NOMO-1 treated with DMSO at 0.1 percent for 48 hours (cell line): ENCODE measurements around the gene ELAVL3.
"Not testable (repeated sequence)": the region's sequence is repeated elsewhere in the genome, so short reads cannot be mapped to it uniquely, and the experiment has no call there.

Experiments
- DNase-seq: peaks from one replicate; lab custom pipeline; 2025; ENCODE audit not compliant: unreplicated experiment; lab: John Stamatoyannopoulos, UW

ELAVL3 gene

DNA sequence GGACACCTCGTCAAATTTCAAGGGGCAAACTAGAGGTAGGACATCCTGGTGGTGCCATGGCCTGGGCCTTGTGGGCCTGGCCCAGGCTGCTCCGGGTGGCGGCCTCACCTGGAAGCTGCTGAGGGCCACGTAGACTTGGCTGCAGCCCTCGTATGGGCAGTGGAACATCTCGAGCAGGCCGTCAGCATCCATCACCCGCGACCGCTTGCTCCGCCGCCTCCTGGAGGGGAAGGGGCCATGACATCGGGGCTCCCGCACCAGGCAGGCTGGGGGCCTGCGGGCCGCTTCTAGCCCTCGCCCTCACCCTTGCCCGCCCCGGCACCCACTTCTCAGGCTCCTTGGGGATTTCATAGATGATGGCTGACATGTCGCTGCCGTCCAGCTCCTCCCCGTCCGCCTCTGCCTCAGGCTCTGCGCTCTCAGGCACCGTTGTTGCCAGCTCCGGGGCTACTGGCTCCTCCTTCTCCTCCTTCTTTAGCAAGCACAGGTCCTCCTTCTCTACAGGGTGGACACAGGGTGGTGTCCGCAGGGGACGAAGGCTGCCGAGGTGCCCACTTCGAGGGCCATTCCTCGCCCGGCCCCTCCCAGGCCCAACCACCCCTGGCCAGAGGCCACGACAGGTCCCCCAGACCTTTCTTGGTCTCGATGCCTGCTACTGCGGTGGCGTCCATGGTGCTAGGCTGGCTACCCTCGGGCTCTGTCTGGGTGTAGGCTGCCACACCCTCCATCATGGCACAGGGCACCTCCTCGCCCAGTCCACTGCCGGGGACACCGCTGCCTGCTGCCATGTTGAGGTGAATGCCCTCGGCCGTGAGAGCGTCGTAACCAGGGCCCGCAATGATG lies 6.0 kb upstream of the ELAVL3 start:
- no peak for DNase-seq

DNA sequence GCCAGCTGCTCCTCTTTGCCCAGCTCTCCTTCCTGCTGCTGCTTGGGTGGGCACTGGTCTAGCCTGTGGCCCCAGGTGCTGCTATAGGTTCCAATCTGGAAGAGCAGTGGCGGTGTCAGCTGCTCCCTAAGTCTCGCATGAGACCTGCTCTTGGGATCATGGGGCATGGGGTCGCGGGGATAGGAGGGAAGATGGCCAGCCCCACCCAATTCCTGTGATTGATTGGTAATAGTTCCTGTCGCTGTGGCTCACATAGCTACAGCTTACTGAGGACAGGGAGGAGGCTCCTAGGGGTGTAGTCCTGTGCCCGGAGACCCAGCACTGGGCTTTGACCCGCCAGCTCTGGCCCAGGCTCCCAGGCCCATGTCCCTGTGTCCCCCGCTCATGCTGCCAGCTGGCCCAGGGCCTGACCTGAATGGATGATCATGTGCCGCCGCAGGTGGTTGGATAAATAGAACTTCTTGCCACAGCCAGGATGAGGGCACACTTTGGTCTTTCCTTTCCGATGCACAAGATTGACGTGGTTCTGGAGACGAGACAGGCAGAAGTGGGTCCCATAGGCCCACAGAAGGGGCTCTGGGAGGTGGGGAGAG lies 4.5 kb upstream of the ELAVL3 start:
- DNase-seq: no peak

DNA sequence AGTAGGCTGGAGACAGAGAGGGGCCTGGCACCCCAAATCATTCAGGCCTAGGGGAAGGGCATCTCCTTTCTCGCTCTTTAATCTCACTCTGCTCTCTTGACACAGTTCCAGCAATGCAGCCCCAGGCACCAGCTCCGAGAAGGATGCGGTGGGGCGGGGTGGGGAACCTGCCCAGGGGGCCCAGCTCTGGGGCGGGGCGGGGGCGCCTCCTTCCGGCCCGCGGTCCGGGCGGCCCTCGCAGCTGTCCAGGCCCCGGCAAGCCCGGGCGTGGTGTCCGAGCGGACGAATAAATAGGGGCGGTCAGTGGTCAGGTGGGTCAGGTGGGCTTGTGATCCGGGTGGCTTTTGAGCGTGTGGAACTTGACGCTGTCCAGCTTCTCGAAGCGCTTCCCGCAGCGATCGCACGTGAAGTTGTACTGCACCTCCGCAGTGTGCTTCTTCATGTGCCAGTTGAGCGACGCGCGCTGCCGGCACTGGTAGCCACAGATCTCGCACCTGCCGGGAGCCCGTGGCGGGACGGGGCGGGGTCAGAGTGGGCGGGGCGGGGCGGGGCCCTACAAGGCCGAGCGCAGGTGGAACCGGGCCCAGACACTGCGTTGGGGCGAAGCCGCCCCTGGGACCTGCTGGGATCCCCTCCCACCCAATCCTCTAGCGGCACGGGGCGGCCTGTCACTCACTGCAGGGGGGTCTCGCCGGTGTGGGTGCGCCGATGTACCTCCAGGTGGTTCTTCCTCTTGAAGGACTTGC lies 2.7 kb upstream of the ELAVL3 start:
- DNase-seq: no peak

GRCh38 chr19:11482384-11483050 lies 1.7 kb upstream of the ELAVL3 start:
- peak; percentile 91 for DNase-seq

DNA sequence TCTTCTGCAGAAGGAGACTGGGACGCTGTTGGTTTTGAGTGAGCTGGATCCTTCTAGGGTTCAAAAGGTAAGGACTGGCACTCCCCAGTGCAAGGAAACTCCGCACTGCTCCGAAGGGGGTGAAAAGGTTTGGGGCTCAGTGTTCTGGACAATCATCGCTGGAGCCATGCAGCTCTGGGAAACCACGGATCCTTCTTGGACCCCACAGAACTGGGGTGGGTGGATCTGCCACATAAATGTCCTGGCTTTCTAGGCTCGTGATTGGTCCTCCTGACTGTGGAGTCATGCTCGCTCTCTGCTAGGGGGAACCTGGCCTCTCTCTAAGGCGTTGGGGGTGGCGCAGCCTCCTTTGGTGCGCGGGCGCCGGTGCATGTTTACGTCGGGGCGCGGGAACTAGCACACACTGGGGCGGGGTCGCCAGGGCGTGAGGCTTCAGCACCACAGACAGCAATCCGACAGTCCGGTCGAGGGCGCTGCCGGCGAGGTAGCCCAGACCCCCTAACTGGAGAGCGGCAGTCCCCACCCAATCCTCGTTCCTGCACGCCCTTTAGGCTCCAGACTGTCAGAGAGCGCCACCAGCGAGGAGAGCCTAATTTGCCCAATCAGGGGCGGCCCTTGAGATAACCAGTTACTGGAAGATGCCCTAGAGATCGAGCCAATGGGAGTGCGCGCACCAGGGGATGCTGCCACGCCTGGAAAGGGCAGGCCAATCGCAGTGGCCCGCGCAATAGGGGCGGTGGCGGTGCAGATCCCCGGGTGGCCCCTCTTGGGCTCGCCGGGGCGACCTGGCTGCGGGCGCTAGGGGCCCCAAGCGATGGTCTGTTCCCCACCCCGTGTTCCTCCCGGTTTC lies 913 bp upstream of the ELAVL3 start:
- DNase-seq: peak; percentile 93

DNA sequence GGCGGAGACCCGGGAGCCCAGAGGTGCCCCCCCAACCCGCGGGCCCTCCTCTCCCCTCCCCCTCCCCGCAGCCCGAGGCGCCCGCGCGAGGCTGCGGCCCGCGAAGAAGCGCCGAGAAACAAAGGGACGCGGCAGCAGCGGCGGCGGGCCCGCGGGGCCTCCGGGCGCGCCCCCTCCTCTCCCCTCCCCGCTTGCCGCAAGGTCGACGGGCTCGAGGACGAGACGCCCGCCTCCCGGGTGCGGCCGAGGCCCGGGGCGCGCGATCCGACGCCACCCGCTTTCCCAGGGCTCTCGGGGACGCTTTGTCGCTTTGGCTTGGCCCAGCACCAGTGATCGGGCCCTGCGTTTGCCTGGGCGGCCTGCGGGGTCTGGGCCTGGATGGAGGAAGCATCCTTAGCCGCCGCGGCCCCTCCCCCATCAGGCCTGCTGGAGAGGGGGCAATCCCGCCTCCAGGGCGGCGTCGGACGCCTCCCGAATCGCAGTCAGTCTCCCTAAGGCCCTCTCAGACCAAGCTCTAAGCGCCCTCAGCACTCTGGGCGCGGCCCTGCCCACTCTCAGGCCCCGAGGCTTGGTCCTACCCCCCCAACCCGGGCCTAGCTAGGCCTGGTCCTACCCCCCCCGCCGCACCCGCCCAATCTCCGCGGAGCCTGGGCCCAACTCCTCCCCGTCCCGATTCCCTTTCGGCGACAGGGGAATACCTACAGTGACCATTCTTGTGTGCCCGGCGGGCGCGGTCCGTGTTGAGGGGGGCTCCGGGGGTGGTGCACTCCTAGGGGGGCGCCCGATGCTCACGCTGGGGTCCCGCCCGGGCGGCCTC lies 740 bp downstream of the ELAVL3 start:
- DNase-seq: no peak

GRCh38 chr19:11479090-11479897 lies 1.6 kb downstream of the ELAVL3 start:
- DNase-seq: peak; percentile 29

GRCh38 chr19:11478167-11479089 lies 2.4 kb downstream of the ELAVL3 start:
- DNase-seq: peak; percentile 15

DNA sequence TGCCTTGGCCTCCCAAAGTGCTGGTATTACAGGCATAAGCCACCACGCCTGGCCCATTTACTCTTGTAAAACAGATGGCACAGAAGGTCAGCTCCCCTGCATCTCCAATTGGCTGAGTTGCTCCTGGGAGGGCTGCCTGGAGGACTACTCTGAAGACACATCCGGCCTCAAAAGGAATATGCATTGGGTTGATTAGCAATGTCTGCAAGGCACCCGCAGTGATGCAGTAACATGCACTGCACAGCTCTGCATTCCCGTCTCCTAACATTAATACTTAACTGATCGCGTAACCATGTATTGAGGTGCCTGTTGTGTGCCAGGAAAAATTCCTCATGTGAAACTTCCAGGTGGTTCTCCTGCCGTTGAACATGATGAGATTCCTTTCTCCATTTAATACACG lies 5.0 kb downstream of the ELAVL3 start:
- no peak for DNase-seq

GRCh38 chr19:11475343-11475742 lies 5.5 kb downstream of the ELAVL3 start:
- DNase-seq: not testable (repeated sequence)

GRCh38 chr19:11473725-11474124 lies 7.1 kb downstream of the ELAVL3 start:
- no peak for DNase-seq

- not testable (repeated sequence) for DNase-seq
Measured at GRCh38 chr19:11468266-11468845, 12.5 kb downstream of the ELAVL3 start.

DNA sequence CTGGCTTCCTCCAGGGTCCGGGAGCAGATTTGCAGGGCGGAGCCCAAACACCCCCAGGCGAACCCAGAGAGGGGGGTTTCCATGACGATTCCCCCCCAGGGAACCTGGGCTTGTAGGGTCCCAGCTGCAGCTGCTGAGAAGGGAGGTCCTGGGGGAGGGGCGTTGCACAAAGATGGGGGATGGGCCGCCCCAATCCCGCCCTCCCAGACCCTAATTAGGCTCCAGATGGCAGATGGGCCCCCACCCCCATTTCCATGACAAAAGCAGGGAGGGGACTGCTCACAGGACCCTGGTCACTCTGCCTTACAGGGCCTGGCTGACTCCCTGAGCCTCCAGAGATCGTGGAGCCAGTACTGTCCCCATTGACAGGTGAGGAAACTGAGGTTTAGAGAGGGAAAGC lies 15.2 kb downstream of the ELAVL3 start:
- DNase-seq: no peak

DNA sequence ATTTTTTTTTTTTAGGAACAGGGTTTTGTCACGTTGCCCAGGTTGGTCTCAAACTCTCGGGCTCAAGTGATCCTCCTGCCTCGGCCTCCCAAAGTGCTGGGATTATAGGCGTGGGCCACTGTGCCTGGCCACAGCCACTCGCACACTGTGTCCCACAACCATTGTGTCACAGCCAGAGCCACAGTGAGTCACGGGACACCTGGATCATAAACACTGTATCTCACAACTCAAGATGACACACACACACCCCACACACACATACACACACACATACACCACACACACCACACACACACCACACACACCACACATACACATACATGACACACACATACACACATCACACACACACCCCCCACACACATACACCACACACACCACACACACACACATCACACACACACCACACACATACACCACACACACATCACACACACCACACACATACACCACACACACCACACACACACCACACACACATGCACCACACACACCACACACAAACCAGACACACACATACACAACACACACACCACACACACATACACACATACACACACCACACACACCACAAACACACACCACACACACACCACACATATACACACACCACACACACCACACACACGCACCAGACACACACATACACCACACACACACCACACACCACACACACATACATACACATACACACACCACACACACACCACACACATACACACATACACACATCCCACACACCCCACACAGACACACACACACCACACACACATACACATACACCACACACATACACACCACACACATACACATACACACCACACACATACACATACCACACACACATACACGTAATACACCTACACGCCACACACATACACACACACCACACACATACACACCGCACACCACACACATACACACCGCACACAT lies 16.2 kb downstream of the ELAVL3 start:
- no peak for DNase-seq

- no peak for DNase-seq
Measured at GRCh38 chr19:11463391-11463790, 17.5 kb downstream of the ELAVL3 start.

DNA sequence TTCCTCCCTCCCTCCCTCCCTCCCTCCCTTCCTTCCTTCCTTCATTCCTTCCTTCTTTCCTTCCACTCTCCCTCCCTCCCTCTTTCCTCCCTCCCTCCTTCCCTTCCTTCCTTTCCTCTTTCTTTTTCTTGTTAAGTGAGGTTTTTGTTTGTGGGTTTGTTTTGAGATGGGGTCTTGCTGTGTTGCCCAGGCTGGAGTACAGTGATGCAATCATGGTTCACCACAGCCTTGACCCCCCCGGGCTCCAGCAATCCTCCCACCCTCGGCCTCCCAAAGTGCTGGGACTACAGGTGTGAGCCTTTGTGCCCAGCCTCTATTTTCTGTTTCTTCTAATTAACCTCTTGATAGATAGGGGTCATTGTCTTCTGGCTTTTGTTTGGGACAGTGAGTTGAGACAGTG lies 19.4 kb downstream of the ELAVL3 start:
- no peak for DNase-seq
